ENCODE data around the gene RASSF3.
"Not testable (repeated sequence)": the region's sequence is repeated elsewhere in the genome, so short reads cannot be mapped to it uniquely, and the experiment has no call there.

The RASSF3 gene

DNA sequence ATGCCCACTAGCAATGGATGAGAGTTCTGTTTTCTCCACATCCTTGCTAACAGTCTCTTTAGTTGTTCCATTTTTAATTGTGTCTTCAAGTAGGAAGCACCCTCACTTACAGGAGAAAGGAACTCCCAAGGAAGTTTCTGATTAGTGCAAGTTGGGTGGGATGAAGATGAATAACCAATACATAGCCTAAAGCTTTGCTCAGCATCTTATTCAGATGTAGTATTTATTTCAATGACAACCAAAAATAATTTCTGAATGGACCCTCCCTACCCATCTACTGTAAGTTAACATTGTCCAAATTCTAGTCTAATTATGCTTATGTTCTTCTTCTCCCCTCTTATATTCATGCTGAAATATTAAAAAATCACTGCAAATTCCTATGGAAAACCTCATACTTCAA, 36.0 kb downstream of the RASSF3 start:
- no peak overlapping the region for H3K4me3 ChIP-seq (ENCODE audit: control insufficient read depth, low read depth, low read length)
- TF ChIP-seq CTCF (conservative IDR thresholded peaks at IDR 0.05; ENCODE audit: control insufficient read depth, insufficient read depth, low read depth, low read length) = no peak
- DNase-seq (ENCODE audit: low read depth) = no peak

GRCh38 chr12:64649487-64649886, 39.2 kb downstream of the RASSF3 start:
- TF ChIP-seq CTCF (conservative IDR thresholded peaks at IDR 0.05; ENCODE audit: control insufficient read depth, insufficient read depth, low read depth, low read length) = no peak
- no peak for DNase-seq (ENCODE audit: low read depth)
- no peak overlapping the region for H3K4me3 ChIP-seq (ENCODE audit: control insufficient read depth, low read depth, low read length)

DNA sequence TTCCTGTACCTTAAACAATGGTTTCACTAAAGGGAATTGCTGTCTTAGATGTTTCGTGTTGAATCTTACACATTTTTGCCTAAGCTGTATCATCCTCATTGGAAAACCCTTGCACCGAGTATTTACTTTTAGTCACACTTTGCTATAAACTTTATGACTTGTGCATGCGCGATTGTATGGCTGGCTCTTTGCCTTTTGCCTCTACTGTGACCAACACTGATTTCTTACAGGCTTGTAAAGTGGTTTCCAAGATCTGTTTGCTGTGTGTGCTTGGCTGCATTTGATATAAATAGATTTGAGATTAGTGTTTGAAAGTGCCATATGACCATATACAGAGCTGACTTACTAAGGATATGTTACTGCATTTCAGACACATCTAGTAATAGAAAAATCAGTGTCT, 40.5 kb downstream of the RASSF3 start:
- TF ChIP-seq CTCF (conservative IDR thresholded peaks at IDR 0.05; ENCODE audit: control insufficient read depth, insufficient read depth, low read depth, low read length) = no peak
- DNase-seq (ENCODE audit: low read depth) = no peak

DNA sequence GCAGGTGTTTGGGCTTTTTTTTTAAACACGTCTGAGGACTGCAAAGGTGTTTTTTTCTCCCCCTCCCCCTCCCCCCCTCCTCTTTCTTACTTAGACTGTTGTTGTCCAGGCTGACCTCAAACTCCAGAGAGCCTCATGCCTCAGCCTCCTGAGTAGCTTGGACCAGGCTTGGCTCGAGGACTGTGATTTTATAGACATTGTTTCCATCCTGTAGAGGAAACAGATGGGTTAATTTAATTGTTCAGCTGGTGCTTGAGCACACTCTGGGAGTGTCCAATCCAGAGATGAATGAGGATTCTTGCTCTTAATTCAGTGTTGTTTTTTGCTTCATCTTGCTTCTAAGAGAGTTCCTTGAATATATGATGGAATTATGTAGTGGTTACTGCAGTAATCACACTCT, 42.1 kb downstream of the RASSF3 start:
- no peak overlapping the region for H3K4me3 ChIP-seq (ENCODE audit: control insufficient read depth, low read depth, low read length)
- TF ChIP-seq CTCF (conservative IDR thresholded peaks at IDR 0.05; ENCODE audit: control insufficient read depth, insufficient read depth, low read depth, low read length) = no peak
- no peak for DNase-seq (ENCODE audit: low read depth)

More for the DNA sequence above, 40.5 kb downstream of the RASSF3 start:
- H3K4me3 ChIP-seq (ENCODE audit: control insufficient read depth, low read depth, low read length) = no peak overlapping the region

DNA sequence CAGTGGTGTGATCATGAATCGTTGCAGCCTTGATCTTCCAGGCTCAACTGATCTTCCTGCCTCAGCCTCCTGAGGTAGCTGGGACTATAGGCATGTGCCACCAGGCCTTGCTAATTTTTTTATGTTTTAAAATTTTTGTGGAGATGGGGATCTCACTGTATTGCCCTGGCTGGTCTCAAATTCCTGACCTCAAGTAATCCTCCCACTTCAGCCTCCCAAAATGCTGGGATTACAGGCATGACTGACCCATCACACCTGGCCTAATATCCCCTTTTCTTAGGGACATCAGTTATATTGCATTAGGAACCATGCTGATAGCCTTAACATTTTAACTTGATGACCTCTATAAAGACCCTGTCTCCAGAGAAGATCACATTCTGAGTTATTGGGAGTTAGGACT, 42.8 kb downstream of the RASSF3 start:
- DNase-seq (ENCODE audit: low read depth) = no peak
- H3K4me3 ChIP-seq (ENCODE audit: control insufficient read depth, low read depth, low read length) = no peak overlapping the region
- no peak for TF ChIP-seq CTCF (conservative IDR thresholded peaks at IDR 0.05; ENCODE audit: control insufficient read depth, insufficient read depth, low read depth, low read length)

GRCh38 chr12:64653907-64654306, 43.6 kb downstream of the RASSF3 start:
- not testable (repeated sequence) for H3K4me3 ChIP-seq (ENCODE audit: control insufficient read depth, low read depth, low read length)
- DNase-seq (ENCODE audit: low read depth) = peak; percentile 28

DNA sequence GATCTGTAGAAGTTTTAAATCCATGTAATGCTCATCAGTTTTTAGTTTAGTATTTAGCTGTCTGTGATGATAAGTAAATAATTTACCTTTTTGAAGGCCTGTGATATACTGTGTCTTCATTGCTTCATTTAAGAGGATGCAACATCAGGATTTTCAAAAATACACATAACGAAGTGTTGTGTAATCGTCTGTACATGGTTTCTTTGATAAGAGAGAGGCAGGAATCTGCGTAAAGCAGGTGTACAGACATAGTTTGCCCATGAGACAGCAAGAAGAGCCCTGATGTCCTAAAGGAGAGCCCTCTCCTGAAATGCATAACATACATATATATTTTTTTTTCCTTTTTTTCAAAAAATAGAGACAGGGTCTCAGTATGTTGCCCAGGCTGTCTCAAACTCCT, 44.8 kb downstream of the RASSF3 start:
- DNase-seq (ENCODE audit: low read depth) = no peak
- no peak for TF ChIP-seq CTCF (conservative IDR thresholded peaks at IDR 0.05; ENCODE audit: control insufficient read depth, insufficient read depth, low read depth, low read length)
- H3K4me3 ChIP-seq (ENCODE audit: control insufficient read depth, low read depth, low read length) = no peak overlapping the region

Measured in fibroblast of mammary gland (primary cell).